NCI-H2029 treated with DMSO at 0.1 percent for 48 hours (cell line): ENCODE data around the gene PIGN.
"Not testable (repeated sequence)": the region's sequence is repeated elsewhere in the genome, so short reads cannot be mapped to it uniquely, and the experiment has no call there.

ENCODE experiments used
- DNase-seq: peaks from one replicate; lab custom pipeline; 2025; lab: John Stamatoyannopoulos, UW

Gene PIGN

GRCh38 chr18:62061821-62062478 is 124.9 kb downstream of the PIGN start:
- no peak for DNase-seq

GRCh38 chr18:62060820-62061219 is 126.0 kb downstream of the PIGN start:
- no peak for DNase-seq

- DNase-seq, result no peak
Observed at GRCh38 chr18:62054929-62055498, 131.8 kb downstream of the PIGN start.

- DNase-seq, result no peak
Observed at GRCh38 chr18:62048279-62048678, 138.6 kb downstream of the PIGN start.

GRCh38 chr18:62045316-62045715 is 141.5 kb downstream of the PIGN start:
- DNase-seq, result no peak

- DNase-seq, result no peak
Observed at GRCh38 chr18:62044490-62045000, 142.3 kb downstream of the PIGN start.

- no peak for DNase-seq
Observed at GRCh38 chr18:62037989-62038778, 148.7 kb downstream of the PIGN start.

GRCh38 chr18:62037012-62037742 is 149.7 kb downstream of the PIGN start:
- no peak for DNase-seq

GRCh38 chr18:62034286-62034685 is 152.6 kb downstream of the PIGN start:
- DNase-seq, result not testable (repeated sequence)

- no peak for DNase-seq
Observed at GRCh38 chr18:62033756-62034155, 153.1 kb downstream of the PIGN start.

GRCh38 chr18:62033207-62033606 is 153.6 kb downstream of the PIGN start:
- DNase-seq, result no peak

- no peak for DNase-seq
Observed at GRCh38 chr18:62030091-62030985, 156.5 kb downstream of the PIGN start.

- DNase-seq, result no peak
Observed at GRCh38 chr18:62028715-62029114, 158.1 kb downstream of the PIGN start.

- no peak for DNase-seq
Observed at GRCh38 chr18:62027914-62028520, 158.8 kb downstream of the PIGN start.

- DNase-seq, result no peak
Observed at GRCh38 chr18:62026586-62026985, 160.3 kb downstream of the PIGN start.

GRCh38 chr18:62024983-62025382 is 161.9 kb downstream of the PIGN start:
- no peak for DNase-seq

- no peak for DNase-seq
Observed at GRCh38 chr18:62023536-62023935, 163.3 kb downstream of the PIGN start.

GRCh38 chr18:62018759-62019041 is 168.2 kb downstream of the PIGN start:
- DNase-seq, result no peak

- DNase-seq, result no peak
Observed at GRCh38 chr18:62018034-62018758, 168.7 kb downstream of the PIGN start.

- DNase-seq, result no peak
Observed at GRCh38 chr18:62017618-62018017, 169.2 kb downstream of the PIGN start.
